ENCODE measurements around the gene SNCAIP.

- TF ChIP-seq EP300 (IDR thresholded peaks at IDR 0.05) (no peak), CTCF (IDR thresholded peaks at IDR 0.05) (no peak), POLR2A (IDR thresholded peaks at IDR 0.05; ENCODE audit: low read depth) (no peak)
These were observed 54.5 kb downstream of the SNCAIP start for GRCh38 chr5:122366501-122366900.
